ENCODE measurements around the gene CDC42SE2.
"Not testable (repeated sequence)": the region's sequence is repeated elsewhere in the genome, so short reads cannot be mapped to it uniquely, and the experiment has no call there.

The CDC42SE2 gene

DNA sequence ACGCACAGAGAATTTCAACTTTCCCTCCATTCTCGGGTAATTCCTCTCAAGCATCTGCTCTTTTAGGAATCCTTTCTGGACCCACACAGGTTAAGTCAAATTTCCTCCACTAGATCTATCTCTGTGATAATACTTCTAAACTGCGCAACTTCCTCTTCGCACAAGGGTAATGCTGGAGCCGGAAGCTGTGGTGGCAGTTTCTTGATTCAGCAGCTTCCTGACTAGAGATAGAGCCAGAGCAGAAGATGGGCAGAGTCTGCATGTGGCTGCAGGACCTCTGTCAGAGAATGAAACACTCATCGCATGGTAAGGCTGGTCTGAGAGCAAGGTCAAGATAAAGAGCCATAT lies 11.1 kb upstream of the CDC42SE2 start:
- DNase-seq = peak; percentile 60 to 66

DNA sequence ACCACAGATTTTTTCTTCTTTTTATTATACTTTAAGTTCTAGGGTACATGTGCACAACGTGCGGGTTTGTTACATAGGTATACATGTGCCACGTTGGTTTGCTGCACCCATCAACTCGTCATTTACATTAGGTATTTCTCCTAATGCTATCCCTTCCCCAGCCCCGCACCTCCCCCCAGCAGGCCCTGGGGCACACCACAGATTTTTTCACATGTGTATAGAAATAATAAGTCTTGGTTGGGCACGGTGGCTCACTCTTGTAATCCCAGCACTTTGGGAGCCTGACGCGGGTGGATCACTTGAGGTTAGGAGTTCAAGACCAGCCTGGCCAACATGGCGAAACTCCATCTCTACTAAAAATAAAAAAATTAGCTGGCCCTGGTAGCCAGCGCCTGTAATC lies 9.8 kb upstream of the CDC42SE2 start:
- not testable (repeated sequence) for DNase-seq

DNA sequence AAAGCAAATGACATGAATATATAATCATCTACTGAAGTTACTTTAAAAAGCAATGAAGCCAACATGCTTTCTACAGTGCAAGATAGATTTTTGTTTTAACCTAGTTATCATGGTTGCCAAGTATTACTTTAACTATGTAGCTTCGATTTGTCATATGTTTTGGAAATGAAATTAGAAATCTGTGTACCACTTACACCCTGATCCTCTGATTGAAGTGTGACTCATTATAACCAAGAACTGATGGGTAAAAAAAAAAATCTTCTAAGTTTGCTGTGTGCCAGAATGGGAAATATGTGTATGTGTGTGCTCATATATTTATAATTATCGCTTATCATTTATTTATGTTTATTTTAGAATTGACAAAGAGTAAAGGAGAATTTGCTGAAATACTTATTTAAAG lies 9.1 kb upstream of the CDC42SE2 start:
- no peak for DNase-seq

DNA sequence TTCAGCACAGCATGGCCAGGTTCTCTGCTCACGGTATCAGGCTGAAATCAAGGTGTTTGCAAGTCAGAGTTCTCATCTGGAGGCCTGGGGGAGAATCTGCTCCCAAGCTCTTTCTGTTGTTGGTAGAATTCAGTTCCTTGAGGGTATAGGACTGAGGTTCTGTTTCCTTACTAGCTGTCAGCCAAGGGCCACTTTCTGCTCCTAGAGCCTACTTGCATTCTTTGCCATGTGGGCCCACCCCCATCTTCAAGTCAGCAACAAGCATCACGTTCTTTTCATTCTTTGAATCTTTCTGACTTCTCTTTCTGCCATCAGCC lies 7.4 kb upstream of the CDC42SE2 start:
- no peak for DNase-seq

DNA sequence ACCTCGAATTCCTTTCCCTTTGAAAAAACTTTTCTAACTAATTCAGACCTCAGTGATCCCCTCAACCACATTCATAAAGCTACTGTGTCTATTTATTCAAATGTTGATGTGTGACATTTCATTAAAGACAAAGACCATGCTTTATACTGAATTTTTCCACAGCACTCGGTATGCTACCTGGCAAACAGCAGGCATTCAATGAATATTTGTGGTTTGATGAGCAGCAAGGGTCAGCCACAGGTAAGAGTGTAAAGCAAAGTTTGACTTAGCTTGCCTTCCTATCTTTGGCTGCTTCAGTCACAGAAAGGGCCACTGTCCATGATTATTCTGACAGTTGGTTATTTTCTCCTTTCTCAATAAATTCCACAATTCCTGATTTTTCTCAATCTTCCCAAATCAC lies 5.1 kb upstream of the CDC42SE2 start:
- no peak for DNase-seq

DNA sequence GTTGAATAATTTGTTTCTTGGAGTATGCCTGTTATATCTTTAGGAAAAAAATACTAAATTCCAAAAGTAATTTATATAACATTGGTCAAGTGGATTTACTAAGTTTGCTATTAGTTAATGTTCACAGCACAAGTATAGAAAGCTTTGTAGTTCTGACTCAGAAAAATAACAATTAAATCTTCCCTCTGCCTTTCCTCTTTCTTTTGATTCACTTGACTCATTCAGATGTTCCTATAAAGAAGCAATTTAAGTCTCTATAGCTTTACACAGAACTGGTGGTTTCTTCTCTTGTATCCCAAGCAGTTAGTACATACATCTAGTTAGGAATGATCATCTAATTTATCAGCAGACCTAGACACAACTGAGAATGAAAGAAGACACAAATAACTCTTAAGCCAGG lies 4.5 kb upstream of the CDC42SE2 start:
- no peak for DNase-seq

DNA sequence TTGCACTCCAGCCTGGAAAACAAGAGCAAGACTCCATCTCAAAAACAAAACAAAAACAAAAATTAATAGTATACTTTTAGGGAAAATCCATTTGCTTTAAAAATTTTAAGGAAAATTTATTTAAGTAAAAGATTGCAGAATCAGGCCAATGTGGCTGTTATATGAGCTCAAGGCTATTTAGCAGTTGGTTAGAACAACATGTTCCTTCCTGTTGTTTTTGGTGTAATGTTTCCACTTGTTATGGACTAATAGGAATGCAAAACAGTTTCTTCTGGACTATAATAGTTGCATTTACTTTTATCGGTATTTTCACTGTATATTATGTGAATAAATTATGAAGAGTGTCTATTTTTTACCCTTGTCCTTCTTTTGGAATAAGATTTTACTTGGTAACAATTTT lies 3.0 kb upstream of the CDC42SE2 start:
- no peak for DNase-seq

DNA sequence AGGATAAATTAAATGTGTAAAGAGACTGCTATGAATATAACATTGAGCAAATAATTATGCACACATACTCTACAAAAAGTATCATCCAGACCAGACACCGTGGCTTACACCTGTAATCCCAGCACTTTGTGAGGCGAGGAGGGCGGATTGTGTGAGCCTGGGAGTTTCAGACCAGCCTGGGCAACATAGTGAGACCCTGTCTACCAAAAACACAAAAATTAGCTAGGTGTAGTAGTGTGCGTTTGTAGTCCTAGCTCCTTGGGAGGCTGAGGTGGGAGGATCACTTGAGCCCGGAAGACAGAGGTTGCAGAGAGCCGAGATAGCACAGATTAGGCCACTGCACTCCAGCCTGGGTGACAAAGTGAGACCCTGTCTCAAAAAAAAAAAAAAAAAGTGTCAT lies 2.4 kb upstream of the CDC42SE2 start:
- no peak for DNase-seq

DNA sequence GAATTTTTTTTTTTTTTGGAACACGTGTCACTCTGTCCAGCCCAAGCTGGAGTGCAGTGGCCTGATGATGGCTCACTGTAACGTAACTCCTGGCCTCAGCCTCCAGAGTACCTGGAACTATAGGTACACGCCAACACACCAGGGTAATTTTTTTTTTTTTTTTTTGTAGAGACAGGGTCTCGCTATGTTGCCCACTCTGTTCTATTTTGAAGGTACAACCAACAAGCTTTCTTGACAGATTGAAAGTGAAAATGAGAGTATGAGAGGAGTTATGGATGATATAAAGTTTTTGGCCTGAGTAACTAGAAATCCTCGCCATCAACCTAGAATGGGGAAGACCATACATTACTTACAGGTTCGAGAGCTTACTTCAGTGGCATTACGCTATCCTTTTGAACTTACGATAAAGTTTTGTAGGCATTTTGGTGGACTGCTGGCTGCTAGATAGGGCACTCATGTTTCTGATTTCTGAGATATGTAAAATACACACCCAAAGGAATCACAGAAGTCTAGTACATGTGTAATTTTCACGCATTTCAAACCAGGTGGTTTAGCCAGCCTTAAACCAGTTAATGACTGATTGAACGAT lies 806 bp upstream of the CDC42SE2 start:
- no peak for DNase-seq

DNA sequence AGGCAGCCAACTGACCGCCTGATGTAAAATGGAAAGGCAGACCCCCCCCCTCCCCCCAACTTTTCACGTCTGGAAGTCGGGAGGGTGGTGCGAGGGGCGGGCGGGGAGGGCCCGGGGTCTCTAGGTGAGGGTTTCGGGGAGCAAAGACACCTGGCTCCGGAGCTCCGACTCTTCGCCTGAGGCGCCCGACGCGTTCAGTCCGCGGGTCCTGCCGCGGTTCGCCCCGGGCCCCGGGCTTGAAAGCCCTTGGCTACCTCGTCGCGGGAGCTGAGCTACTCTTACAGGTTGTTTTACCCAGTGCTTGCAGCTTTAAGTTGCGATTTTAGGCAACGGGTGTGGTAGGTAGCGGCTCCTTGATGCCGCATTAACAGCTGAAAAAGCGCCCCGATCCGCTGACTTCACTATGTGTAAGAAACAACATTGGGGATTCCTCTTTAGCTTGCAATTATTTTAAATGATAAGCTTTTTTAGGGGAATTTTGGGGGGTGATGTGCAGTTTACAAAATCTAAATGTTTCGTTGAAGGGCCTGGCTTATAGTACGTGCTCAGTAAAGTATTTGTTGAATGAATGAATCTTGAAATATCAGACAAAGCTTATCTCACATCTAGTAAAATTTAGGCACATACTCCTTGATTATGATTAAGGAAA lies 722 bp downstream of the CDC42SE2 start:
- DNase-seq = peak in 1 of 2 donors; percentile 32

DNA sequence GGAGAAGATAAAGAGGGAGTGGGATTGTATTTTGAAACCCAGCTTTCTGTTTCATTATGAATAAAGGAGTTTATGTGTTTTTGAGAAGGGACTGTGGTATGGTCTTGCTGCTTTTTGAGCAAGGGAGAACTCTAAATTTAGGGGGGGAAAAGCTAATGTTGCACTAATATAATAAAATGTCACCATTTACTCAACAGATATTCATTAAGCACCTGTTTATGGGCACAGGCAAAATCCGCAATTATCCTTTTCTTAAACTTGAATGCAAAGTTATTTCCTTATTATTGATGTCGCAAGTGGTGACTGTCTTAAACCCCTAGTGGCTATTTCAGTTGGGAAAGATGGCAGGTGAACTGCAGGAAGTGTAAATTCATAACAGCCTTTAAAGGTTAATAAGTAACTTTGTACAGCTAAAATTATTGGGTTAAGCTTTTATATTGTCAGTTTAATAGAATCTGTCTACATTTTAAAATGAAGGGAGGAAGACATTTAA lies 1.5 kb downstream of the CDC42SE2 start:
- DNase-seq = no peak

DNA sequence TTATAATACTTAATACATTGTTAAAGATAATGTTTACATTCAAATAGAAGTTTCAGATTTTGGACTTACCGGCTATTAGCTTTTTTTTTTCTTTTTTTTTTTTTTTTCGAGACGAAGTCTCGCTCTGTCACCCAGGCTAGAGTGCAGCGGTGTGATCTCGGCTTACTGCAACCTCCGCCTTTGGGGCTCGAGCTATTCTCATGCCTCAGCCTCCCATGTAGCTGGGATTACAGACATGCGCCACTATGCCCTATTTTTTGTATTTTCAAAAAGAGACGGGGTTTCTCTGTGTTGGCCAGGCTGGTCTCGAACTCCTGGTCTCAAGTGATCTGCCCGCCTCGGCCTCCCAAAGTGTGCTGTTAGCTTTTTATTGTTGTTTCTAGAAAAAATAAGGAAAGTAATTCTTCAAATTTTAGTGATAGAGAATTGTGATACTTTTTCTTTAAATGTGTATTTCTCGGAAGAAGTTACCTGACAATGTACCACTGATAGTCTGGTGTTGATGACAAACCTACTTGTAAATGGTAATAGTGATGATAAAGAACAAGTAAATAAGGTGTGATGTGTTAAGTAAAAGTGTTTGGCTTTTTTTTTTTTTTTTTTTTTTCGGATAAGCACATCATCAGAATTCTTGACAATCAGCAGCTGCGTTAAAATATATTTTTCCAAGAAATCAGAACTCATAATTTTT lies 2.7 kb downstream of the CDC42SE2 start:
- no peak for DNase-seq

DNA sequence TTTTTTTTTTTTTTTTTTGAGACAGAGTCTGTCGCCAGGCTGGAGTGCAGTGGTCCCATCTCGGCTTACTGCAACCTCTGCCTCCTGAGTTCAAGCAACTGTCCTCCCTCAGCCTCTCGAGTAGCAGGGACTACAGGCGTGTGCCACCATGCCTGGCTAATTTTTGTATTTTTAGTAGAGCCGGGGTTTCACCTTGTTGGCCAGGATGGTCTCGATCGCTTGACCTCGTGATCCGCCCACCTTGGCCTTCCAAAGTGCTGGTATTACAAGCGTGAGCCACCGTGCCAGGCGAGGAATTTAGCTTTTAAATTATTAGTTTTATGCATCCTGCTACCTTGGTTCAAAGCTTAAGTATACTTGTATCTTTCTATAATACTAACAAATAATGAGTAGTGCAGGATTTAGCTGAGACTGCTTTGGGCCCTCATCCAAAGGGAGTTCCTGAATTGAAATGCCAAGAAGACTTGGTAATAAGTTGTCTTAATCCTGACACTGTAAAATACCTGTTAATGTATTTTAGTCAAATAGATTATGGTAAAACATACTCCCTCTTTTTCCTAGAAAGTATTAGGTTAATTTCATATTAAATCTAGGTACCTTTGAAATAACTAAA lies 5.0 kb downstream of the CDC42SE2 start:
- no peak for DNase-seq

DNA sequence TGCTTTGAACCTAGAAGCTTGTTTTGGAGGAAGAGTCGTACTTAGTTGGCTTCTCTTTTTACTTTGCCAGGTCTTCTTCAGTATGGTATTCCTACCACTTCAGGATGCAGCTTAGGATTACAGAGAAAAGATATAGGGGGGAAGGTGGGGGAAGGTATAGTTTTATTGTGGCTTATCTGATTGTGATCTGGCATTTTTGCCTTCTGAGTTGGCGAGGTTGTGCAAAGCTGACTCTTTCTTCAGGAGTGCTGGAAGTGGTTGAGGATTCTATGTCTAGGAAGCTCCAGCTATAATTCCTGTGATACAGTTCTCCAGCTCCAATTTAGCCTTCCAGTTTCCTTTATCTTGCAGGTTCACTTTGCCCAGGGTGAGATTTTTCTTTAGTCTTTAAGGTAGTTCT lies 7.0 kb downstream of the CDC42SE2 start:
- DNase-seq = no peak

DNA sequence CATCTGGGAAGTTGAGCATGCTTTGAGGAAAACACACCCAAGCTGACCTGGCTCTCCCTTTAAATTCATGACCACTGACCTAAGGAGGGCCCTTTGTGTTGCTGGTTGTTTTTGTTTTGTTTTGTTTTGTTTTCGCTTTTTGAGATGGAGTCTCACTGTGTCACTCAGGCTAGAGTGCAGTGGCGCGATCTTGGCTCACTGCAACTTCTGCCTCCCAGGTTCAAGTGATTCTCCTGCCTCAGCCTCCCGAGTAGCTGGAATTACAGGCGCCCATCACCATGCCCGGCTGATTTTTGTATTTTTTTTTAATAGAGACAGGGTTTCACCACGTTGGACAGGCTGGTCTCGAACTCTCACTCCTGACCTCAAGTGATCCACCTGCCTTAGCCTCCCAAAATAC lies 8.0 kb downstream of the CDC42SE2 start:
- DNase-seq = not testable (repeated sequence)

DNA sequence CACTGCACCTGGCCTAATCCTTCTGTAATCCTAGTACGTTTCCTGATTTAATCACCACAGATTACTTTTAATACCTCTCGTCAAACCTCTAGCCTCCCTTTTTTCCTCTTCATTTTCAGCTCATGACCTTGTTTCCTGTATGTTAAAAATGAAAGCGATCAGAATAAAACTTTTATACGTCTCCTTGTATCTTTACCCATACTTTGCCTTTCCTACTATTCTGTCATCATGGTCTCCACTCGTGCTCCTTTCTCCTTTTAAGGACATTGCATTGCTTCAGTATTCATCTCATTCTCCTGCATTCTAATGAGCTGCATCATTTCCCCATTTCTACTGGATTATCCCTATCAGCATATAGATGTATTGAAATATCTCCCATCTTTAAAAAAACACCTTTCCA lies 8.5 kb downstream of the CDC42SE2 start:
- no peak for DNase-seq

DNA sequence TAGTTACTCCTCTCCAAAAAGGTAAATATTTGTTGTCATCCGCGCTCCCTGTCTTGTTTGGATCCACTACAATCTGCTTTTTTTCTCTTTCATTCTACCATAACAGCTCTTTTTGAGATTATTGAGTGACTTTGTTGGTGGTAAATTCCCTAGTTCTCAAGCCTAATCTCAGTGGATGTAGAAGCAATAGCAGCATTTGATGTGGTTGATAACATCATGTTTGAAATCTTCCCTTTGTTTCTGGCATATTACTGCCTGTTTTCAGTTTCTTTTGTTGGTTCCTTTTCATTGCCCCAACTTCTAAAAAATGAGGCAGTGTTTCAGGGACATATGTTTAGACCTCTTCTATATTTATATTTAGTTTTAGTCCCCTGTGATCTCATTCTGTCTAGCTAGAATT lies 8.9 kb downstream of the CDC42SE2 start:
- DNase-seq = no peak

DNA sequence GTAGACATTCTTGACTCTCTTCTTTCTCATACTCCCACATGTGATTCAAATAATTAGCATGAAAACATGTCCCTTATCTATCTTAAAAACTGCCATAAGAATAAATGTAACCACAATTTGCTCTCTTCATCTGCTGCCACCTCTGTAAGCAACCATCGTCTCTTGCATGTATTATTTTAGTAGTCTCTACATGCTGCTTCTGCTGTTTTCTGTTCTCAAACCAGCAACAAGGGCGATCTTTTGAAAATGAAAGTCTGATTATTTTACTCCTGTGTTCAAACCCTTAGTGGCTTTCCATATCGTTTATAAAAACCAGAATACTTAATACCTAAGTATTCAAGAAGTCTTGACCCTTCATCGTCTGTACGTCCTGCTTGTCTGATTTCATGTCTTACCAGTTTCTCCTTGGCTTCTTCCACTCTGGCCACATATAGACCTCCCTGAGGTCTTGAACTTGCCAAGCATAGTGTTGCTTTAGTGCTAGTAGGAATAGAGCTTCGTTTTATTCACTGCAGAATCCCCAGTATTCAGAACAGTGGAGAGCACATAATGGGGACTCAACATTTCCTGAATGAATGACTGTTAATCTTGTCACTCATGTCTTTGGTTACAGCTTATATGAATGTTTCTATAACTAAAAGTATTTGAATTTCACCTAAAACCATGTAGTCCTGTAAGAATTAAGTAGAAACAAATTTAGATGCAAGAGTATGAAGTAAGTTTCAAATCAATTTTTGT lies 10.6 kb downstream of the CDC42SE2 start:
- no peak for DNase-seq

DNA sequence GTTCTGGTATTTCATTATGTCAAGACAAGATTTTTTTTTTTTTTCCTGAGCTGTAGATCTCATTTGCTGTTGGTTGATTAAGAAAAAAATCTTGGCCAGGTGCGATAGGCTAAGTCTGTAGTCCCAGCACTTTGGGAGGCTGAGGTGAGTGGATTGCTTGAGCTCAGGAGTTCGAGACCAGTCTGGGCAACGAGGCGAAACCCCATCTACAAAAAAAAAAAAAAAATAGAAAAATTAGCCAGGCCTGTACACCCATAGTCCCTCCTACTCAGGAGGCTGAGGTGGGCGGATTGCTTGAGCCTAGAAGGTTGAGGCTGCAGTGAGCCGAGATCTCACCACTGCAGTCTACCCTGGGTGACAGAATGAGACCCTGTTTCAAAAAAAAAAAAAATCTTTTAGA lies 12.2 kb downstream of the CDC42SE2 start:
- DNase-seq = no peak

DNA sequence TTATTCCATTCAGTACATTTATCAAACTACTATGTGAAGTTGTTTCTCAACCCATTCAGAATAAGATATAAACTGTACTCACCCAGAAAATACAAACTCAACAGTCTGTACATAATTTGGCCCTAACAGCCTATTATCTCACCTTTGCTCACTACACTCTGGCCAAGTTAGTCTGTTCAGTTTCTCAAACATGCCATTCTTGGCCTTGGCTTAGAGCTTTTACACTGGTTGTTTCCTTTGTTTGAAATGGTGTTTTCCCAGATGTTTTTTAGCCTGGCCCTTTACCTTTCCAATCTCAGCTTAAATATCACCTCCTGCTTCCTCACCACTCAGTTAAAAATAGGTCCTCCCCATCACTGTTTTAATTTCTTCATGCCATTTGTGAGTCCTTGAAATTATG lies 13.6 kb downstream of the CDC42SE2 start:
- no peak for DNase-seq

DNA sequence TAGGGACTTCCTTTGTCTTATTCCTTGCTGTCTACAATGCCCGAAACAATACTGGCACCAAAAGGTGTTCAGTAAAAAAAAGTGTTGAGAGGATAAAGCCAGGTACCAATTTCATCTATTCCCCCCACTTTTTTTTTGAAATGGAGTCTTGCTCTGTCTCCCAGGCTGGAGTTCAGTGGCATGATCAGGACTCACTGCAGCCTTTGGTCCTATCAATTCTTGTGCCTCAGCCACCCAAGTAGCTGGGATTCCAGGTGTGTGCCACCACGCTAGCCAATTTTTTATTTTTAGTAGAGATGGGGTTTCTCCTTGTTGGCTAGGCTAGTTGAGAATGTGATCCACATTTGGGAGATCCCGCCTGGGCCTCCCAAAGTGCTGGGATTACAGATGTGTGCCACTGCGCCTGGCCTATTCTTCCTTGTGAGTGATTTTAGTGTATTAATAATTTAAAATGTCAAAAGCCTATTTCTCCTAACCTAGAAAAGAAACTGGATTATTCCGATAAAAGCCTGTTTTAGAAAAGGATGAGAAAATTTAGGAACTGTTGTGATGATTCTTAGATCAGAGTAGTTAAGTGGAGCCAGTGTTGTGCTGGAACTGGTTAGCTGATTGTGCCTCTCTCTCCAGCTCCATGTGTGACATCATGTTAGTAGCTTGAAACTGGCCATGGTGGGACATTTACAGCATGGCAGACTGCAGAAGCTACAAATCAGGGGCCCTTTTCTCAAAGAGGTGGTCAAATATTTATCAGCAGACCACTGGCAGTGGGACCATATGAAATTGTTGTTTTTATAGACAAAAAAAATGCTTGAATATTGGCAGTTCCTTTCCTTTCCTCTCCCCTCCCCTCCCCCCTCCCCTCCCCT lies 14.3 kb downstream of the CDC42SE2 start:
- DNase-seq = no peak

DNA sequence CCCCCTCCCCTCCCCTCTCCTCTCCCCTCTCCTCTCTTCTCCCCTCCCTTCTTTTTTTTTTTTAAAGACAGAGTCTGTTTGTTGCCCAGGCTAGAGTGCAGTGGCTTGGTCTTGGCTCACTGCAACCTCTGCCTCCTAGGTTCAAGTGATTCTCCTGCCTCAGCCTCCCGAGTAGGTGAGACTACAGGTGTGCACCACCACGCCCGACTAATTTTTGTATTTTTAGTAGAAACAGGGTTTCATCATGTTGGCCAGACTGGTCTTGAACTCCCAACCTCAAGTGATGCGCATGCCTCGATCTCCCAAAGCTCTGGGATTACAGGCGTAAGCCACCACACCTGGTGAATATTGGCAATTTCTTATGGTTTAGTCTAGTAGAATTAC lies 14.9 kb downstream of the CDC42SE2 start:
- not testable (repeated sequence) for DNase-seq

DNA sequence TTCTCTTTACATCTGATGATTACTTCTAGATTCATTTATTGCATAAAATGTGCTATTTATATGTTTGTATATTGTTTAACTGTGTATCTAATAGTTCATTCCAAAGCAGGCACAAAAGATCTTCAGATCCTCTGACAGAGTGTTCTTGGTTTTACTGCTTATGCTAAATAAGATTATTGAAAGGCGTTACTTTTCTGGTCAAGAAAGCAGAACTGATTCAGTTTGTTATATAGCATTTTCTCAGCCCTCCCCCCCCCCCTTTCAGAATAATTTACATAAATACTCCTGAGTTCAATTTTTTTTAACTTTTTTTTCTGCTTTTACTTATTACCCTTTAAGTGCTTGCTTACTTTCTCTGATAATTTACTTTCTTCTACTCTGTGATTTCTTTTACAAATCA lies 15.4 kb downstream of the CDC42SE2 start:
- no peak for DNase-seq
